PC-9 (cell line): ENCODE measurements around the gene VTCN1. TPM values are rescaled to one million over a fixed set of nuclear protein-coding genes. Genes with fewer than 3 reads are reported as not detected.

Experiments
- BruUV-seq: library from RNA; stranded (reverse); fragments of 400-500 nt; replicated peaks from 2 replicates; lab custom pipeline; 2021; lab: Mats Ljungman, UMichigan
- CTCF ChIA-PET: fragments of 300-600 bp; sonication (Branson Sonifier 250); formaldehyde crosslinking; loops from one replicate; lab custom pipeline; 2022; ENCODE audit warnings: antibody characterized with exemption; lab: Charles Lee
- POLR2A ChIA-PET: fragments of 300-600 bp; sonication (Branson Sonifier 250); formaldehyde crosslinking; loops from one replicate; lab custom pipeline; 2022; ENCODE audit warnings: antibody characterized with exemption; ENCODE audit not compliant: unreplicated experiment; lab: Charles Lee
- DNase-seq, 2 experiments: peaks; one replicate each; pipeline versions ENCODE4 v3.0.0 to v3.0.0-alpha.2; 2015 to 2022; ENCODE audit warnings: mixed read lengths in 1 of 2
- H2AFZ ChIP-seq: fragments of 200-600 bp; sonication (generic); 2 replicates; pipeline ENCODE4 v1.8.1; 2017; ENCODE audit warnings: antibody characterized with exemption
- H3F3A ChIP-seq: fragments of 200-600 bp; sonication (generic); 2 replicates; pipeline ENCODE4 v1.8.1; 2017; ENCODE audit warnings: antibody characterized with exemption, mild to moderate bottlenecking, low read depth; ENCODE audit not compliant: insufficient read depth
- H3K27ac ChIP-seq: fragments of 200-600 bp; sonication (generic); 2 replicates; pipeline ENCODE4 v1.6.1; 2016; ENCODE audit warnings: mixed run types
- H3K27me3 ChIP-seq: fragments of 200-600 bp; sonication (generic); 2 replicates; pipeline ENCODE4 v1.6.1; 2016; ENCODE audit warnings: low read depth, mixed run types; ENCODE audit not compliant: insufficient read depth
- H3K36me3 ChIP-seq: fragments of 200-600 bp; sonication (generic); 2 replicates; pipeline ENCODE4 v1.6.1; 2016; ENCODE audit warnings: low read depth, mixed run types
- H3K4me1 ChIP-seq: fragments of 200-600 bp; sonication (generic); replicated peaks from 2 replicates; pipeline ENCODE4 v1.6.1; 2016; ENCODE audit warnings: mixed run types; ENCODE audit not compliant: insufficient read depth
- H3K4me2 ChIP-seq: fragments of 200-600 bp; sonication (generic); 2 replicates; pipeline ENCODE4 v1.6.1; 2017; ENCODE audit warnings: mixed run types
- H3K4me3 ChIP-seq: fragments of 200-600 bp; sonication (generic); 2 replicates; pipeline ENCODE4 v1.6.1; 2016; ENCODE audit warnings: mixed run types
- H3K79me2 ChIP-seq: fragments of 200-600 bp; sonication (generic); 2 replicates; pipeline ENCODE4 v1.6.1; 2017; ENCODE audit warnings: low read depth, mixed run types
- H3K9me2 ChIP-seq: fragments of 200-600 bp; sonication (generic); 2 replicates; pipeline ENCODE4 v1.8.1; 2017; ENCODE audit warnings: mild to moderate bottlenecking; ENCODE audit not compliant: insufficient read depth
- H3K9me3 ChIP-seq: fragments of 200-600 bp; sonication (generic); 2 replicates; pipeline ENCODE4 v1.8.1; 2016; ENCODE audit warnings: low read depth; ENCODE audit not compliant: insufficient read depth
- H4K20me1 ChIP-seq: fragments of 200-600 bp; sonication (generic); 2 replicates; pipeline ENCODE4 v1.8.1; 2017; ENCODE audit not compliant: insufficient read depth
- CTCF ChIP-seq: fragments of 200-600 bp; sonication (generic); conservative IDR thresholded peaks from 2 replicates; pipeline ENCODE4 v1.6.1; 2017; ENCODE audit warnings: mixed run types, antibody characterized with exemption, mild to moderate bottlenecking, moderate library complexity
- EZH2 ChIP-seq: fragments of 200-600 bp; sonication (generic); IDR thresholded peaks from 2 replicates; pipeline ENCODE4 v1.8.0; 2017; ENCODE audit warnings: antibody characterized with exemption, low read depth
- intact Hi-C: fragments of 100-400 bp; cut with micrococcal nuclease; formaldehyde crosslinking; loops from one replicate; pipeline ENCODE4 v1.10.0; 2022; ENCODE audit not compliant: unreplicated experiment
- total RNA-seq: library from RNA; stranded (reverse); gene quantifications from 2 replicates; pipeline ENCODE4 v1.2.3, GENCODE V29; 2021

Gene VTCN1
- total RNA-seq, 1 experiment from 2014 or later = 5.0 TPM

DNA sequence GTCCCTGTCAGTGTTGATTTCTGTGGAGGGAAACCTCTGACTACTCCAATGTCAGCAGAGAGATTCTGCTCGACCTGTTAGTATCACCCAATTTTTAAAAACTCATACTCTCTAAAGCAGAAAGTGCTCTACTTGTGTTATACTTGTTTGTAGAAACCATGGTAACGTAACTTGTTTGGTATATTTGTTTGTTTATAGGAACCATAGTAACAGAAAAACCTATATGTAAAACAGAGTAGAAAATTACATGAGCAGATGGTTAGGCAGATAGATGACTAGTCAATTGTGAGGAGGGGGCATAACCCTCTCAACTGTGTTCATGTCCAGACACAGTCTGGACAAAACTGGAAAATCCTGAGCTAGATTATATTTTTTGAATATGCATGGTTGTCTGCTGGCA, 95.8 kb downstream of the VTCN1 start:
- Histone ChIP-seq H3K27ac (no peak overlapping the region), H3K4me3 (no peak overlapping the region), H3K4me1 (peaks cover 17% of the 10 kb centered on the region), H4K20me1 (no peaks in the 10 kb centered on the region), H3K79me2 (no peaks in the 10 kb centered on the region), H3K27me3 (no peaks in the 10 kb centered on the region), H2AFZ (no peak overlapping the region), H3K9me2 (no peaks in the 10 kb centered on the region; the same call in 1 of the 2 replicates), H3K4me2 (no peak overlapping the region), H3F3A (peaks cover 8% of the 10 kb centered on the region; the same call in 1 of the 2 replicates), H3K36me3 (no peaks in the 10 kb centered on the region), H3K9me3 (no peaks in the 10 kb centered on the region)
- POLR2A ChIA-PET = no interaction called here
- peak in 1 of 2 experiments; percentile 65 for DNase-seq
- CTCF ChIA-PET = no interaction called here
- intact Hi-C loops = no loop called here
- TF ChIP-seq CTCF = no peak
- BruUV-seq = no TSS peak

- no TSS peak for BruUV-seq
- CTCF ChIA-PET = no interaction called here
- POLR2A ChIA-PET = no interaction called here
These were observed 97.5 kb downstream of the VTCN1 start for GRCh38 chr1:117113199-117113598.

GRCh38 chr1:117112047-117112717, 98.5 kb downstream of the VTCN1 start:
- H3K36me3 ChIP-seq = no peaks in the 10 kb centered on the region
- H3K27ac ChIP-seq = no peak overlapping the region
- no peaks in the 10 kb centered on the region; the same call in 1 of the 2 replicates for H3K9me2 ChIP-seq
- no peaks in the 10 kb centered on the region for H3K27me3 ChIP-seq
- H3F3A ChIP-seq = peaks cover 10% of the 10 kb centered on the region; the same call in 1 of the 2 replicates
- no peaks in the 10 kb centered on the region for H3K79me2 ChIP-seq
- TF ChIP-seq EZH2 = no peak
- no peak for TF ChIP-seq CTCF
- no peak overlapping the region for H3K4me2 ChIP-seq
- CTCF ChIA-PET = no interaction called here
- no peaks in the 10 kb centered on the region for H3K9me3 ChIP-seq
- no peak overlapping the region for H2AFZ ChIP-seq
- peaks cover 20% of the 10 kb centered on the region for H3K4me1 ChIP-seq
- H3K4me3 ChIP-seq = no peak overlapping the region
- no TSS peak for BruUV-seq
- intact Hi-C loops = no loop called here
- H4K20me1 ChIP-seq = no peaks in the 10 kb centered on the region
- no peak for DNase-seq
- POLR2A ChIA-PET = interaction anchor here (0.6 kb wide), 2 partner anchors 31 to 43 kb away, joined by 3 to 6 read pairs; no protein-coding TSS in a partner anchor

More at GRCh38 chr1:117113199-117113598, 97.5 kb downstream of the VTCN1 start:
- intact Hi-C loops = no loop called here
- no peaks in the 10 kb centered on the region; the same call in 1 of the 2 replicates for H3K9me2 ChIP-seq
- no peak overlapping the region for H2AFZ ChIP-seq
- H3K4me3 ChIP-seq = no peak overlapping the region
- no peaks in the 10 kb centered on the region for H3K79me2 ChIP-seq
- H4K20me1 ChIP-seq = no peaks in the 10 kb centered on the region
- H3K4me1 ChIP-seq = peaks cover 20% of the 10 kb centered on the region
- H3K27ac ChIP-seq = no peak overlapping the region
- peaks cover 10% of the 10 kb centered on the region; the same call in 1 of the 2 replicates for H3F3A ChIP-seq
- no peak overlapping the region for H3K4me2 ChIP-seq
- no peaks in the 10 kb centered on the region for H3K9me3 ChIP-seq
- TF ChIP-seq EZH2 (no peak), CTCF (no peak)
- no peaks in the 10 kb centered on the region for H3K36me3 ChIP-seq
- DNase-seq = no peak
- H3K27me3 ChIP-seq = no peaks in the 10 kb centered on the region
